H1 (cell line): ENCODE measurements around the gene PDE2A. TPM values are rescaled to one million over a fixed set of nuclear protein-coding genes. Genes with fewer than 3 reads are reported as not detected.

Source experiments
- CTCF ChIA-PET: fragments of 300-600 bp; sonication (Branson Sonifier 250); formaldehyde crosslinking; loops from one replicate; lab custom pipeline; 2021; ENCODE audit not compliant: partially characterized antibody; lab: Charles Lee
- POLR2A ChIA-PET: fragments of 300-600 bp; sonication (Branson Sonifier 250); formaldehyde crosslinking; loops from one replicate; lab custom pipeline; 2021; ENCODE audit warnings: inconsistent platforms; ENCODE audit not compliant: partially characterized antibody; lab: Charles Lee
- DNase-seq, 2 experiments: peaks; one replicate each; pipeline versions ENCODE4 v3.0.0 to v3.0.0-alpha.2; 2010 to 2022; ENCODE audit warnings: low spot score in 2 of 2, low read depth in 1 of 2, mixed read lengths in 1 of 2
- FAIRE-seq: peaks from 2 replicates; lab custom pipeline; 2011; peaks lifted over from hg19 to GRCh38; lab: Jason Lieb, UNC
- H2AFZ ChIP-seq: 2 replicates; pipeline ENCODE4 v1.8.1; 2012; ENCODE audit warnings: low read length, inconsistent platforms
- H2AK5ac ChIP-seq: 2 replicates; pipeline ENCODE4 v1.6.1; 2013; ENCODE audit warnings: low read depth, low read length
- H2BK120ac ChIP-seq: replicated peaks from 2 replicates; pipeline ENCODE3; 2013; ENCODE audit warnings: low read depth, low read length, inconsistent platforms
- H2BK12ac ChIP-seq: 2 replicates; pipeline ENCODE4 v1.6.1; 2013; ENCODE audit warnings: low read depth, low read length
- H2BK15ac ChIP-seq: 2 replicates; pipeline ENCODE4 v1.6.1; 2013; ENCODE audit warnings: low read length
- H2BK20ac ChIP-seq: 2 replicates; pipeline ENCODE4 v1.6.1; 2013; ENCODE audit warnings: low read length
- H2BK5ac ChIP-seq: 2 replicates; pipeline ENCODE4 v1.6.1; 2013; ENCODE audit warnings: low read depth, low read length
- H3K14ac ChIP-seq: 2 replicates; pipeline ENCODE4 v1.6.1; 2013; ENCODE audit warnings: inconsistent platforms; ENCODE audit not compliant: insufficient read length
- H3K18ac ChIP-seq: 2 replicates; pipeline ENCODE4 v1.6.1; 2013; ENCODE audit warnings: low read length; ENCODE audit errors: extremely low read depth
- H3K23ac ChIP-seq: 2 replicates; pipeline ENCODE4 v1.6.1; 2013; ENCODE audit warnings: inconsistent platforms; ENCODE audit not compliant: insufficient read length
- H3K23me2 ChIP-seq: 2 replicates; pipeline ENCODE4 v1.6.1; 2013; ENCODE audit warnings: low read depth, low read length
- H3K27ac ChIP-seq: 2 replicates; pipeline ENCODE4 v1.6.1; 2011; ENCODE audit warnings: low read depth, low read length, inconsistent platforms
- H3K27me3 ChIP-seq, 4 experiments: replicated peaks in 1 of 4; 1 replicate in 1 of 4; 2 replicates in 3 of 4; pipeline versions ENCODE4 v1.6.1 to v1.8.1; 2011 to 2013; ENCODE audit warnings: low read length in 3 of 4, mild to moderate bottlenecking in 3 of 4, inconsistent platforms in 2 of 4, mixed read lengths in 2 of 4, moderate library complexity in 1 of 4; ENCODE audit not compliant: control insufficient read depth in 3 of 4, insufficient read depth in 3 of 4; ENCODE audit errors: extremely low read depth in 1 of 4
- H3K36me3 ChIP-seq, 4 experiments: 2 replicates each; pipeline versions ENCODE4 v1.6.1 to v1.8.1; 2011 to 2013; ENCODE audit warnings: mild to moderate bottlenecking in 4 of 4, low read length in 3 of 4, moderate library complexity in 2 of 4, control low read depth in 1 of 4, inconsistent platforms in 1 of 4; ENCODE audit not compliant: insufficient read depth in 4 of 4, control insufficient read depth in 2 of 4
- H3K4ac ChIP-seq: replicated peaks from 2 replicates; pipeline ENCODE3; 2013; ENCODE audit warnings: low read length, low read depth, mixed read lengths, inconsistent platforms; ENCODE audit not compliant: insufficient read length
- H3K4me1 ChIP-seq, 4 experiments: replicated peaks in 1 of 4; 1 replicate in 1 of 4; 2 replicates in 3 of 4; pipeline versions ENCODE4 v1.6.1 to v1.8.1; 2011 to 2013; ENCODE audit warnings: low read length in 3 of 4, inconsistent platforms in 2 of 4, mixed read lengths in 1 of 4; ENCODE audit not compliant: insufficient read depth in 4 of 4, control insufficient read depth in 3 of 4
- H3K4me2 ChIP-seq, 2 experiments: 2 replicates each; pipeline versions ENCODE4 v1.6.1 to v1.8.1; 2011 to 2013; ENCODE audit warnings: low read depth in 2 of 2, low read length in 2 of 2, control low read depth in 1 of 2, inconsistent platforms in 1 of 2, mild to moderate bottlenecking in 1 of 2; ENCODE audit not compliant: insufficient read depth in 1 of 2
- H3K4me3 ChIP-seq, 4 experiments: fragments of 200-600, 300-600 bp in 1 of 4; sonication (generic), shearing (Covaris generic), sonication (Bioruptor Twin) in 1 of 4; 2 replicates each; pipeline versions ENCODE4 v1.5.1 to v1.8.1; 2011 to 2016; ENCODE audit warnings: low read length in 4 of 4, low read depth in 3 of 4, control low read depth in 2 of 4, inconsistent platforms in 2 of 4, mild to moderate bottlenecking in 2 of 4, mixed read lengths in 1 of 4, moderate library complexity in 1 of 4; ENCODE audit not compliant: insufficient read depth in 2 of 4; ENCODE audit errors: extremely low read depth in 1 of 4
- H3K56ac ChIP-seq: replicated peaks from 2 replicates; pipeline ENCODE3; 2013; ENCODE audit warnings: low read depth, mild to moderate bottlenecking, mixed read lengths, low read length, inconsistent platforms; ENCODE audit not compliant: insufficient read length
- H3K79me1 ChIP-seq: 2 replicates; pipeline ENCODE4 v1.6.1; 2013; ENCODE audit warnings: low read depth, low read length, control low read depth
- H3K79me2 ChIP-seq, 2 experiments: 2 replicates each; pipeline versions ENCODE4 v1.6.1 to v1.8.1; 2012 to 2013; ENCODE audit warnings: low read length in 2 of 2, mild to moderate bottlenecking in 2 of 2, inconsistent platforms in 1 of 2; ENCODE audit not compliant: insufficient read depth in 2 of 2, control insufficient read depth in 1 of 2
- H3K9ac ChIP-seq, 4 experiments: replicated peaks in 1 of 4; 1 replicate in 1 of 4; 2 replicates in 3 of 4; pipeline versions ENCODE4 v1.6.1 to v1.8.1; 2011 to 2013; ENCODE audit warnings: low read depth in 3 of 4, low read length in 3 of 4, control low read depth in 2 of 4, mild to moderate bottlenecking in 2 of 4, moderate library complexity in 2 of 4, inconsistent platforms in 1 of 4; ENCODE audit errors: extremely low read depth in 1 of 4
- H3K9me3 ChIP-seq, 2 experiments: 2 replicates each; pipeline versions ENCODE4 v1.6.1 to v1.8.1; 2012 to 2013; ENCODE audit warnings: mild to moderate bottlenecking in 2 of 2, moderate library complexity in 2 of 2, control low read depth in 1 of 2, inconsistent platforms in 1 of 2, low read depth in 1 of 2, low read length in 1 of 2, mixed read lengths in 1 of 2; ENCODE audit not compliant: insufficient read depth in 2 of 2
- H4K20me1 ChIP-seq, 2 experiments: replicated peaks in 1 of 2; 2 replicates each; pipeline versions ENCODE3 to v1.8.1; 2011 to 2013; ENCODE audit warnings: inconsistent platforms in 2 of 2, low read length in 2 of 2, mild to moderate bottlenecking in 1 of 2; ENCODE audit not compliant: insufficient read depth in 2 of 2, control insufficient read depth in 1 of 2
- H4K5ac ChIP-seq: 2 replicates; pipeline ENCODE4 v1.6.1; 2013; ENCODE audit warnings: low read length, low read depth, mixed read lengths, inconsistent platforms; ENCODE audit not compliant: insufficient read length
- H4K8ac ChIP-seq: 2 replicates; pipeline ENCODE4 v1.8.0; 2013; ENCODE audit warnings: mild to moderate bottlenecking, moderate library complexity, low read length, inconsistent platforms; ENCODE audit not compliant: insufficient read depth; ENCODE audit errors: extremely low read depth
- H4K91ac ChIP-seq: replicated peaks from 2 replicates; pipeline ENCODE3; 2013; ENCODE audit warnings: low read length, mixed read lengths, inconsistent platforms; ENCODE audit not compliant: insufficient read length
- CBX8 ChIP-seq: fragments of 300-800, 300-1000 bp; sonication (generic); IDR thresholded peaks from 2 replicates; pipeline ENCODE4 v1.7.1; 2016; ENCODE audit warnings: low read depth, low read length, borderline replicate concordance
- CHD1 ChIP-seq: IDR thresholded peaks from 2 replicates; pipeline ENCODE4 v1.6.1; 2012; ENCODE audit warnings: low read depth, low read length, improper control_type of control experiment
- CREB1 ChIP-seq: IDR thresholded peaks from 2 replicates; pipeline ENCODE4 v1.6.1; 2012; ENCODE audit warnings: inconsistent platforms
- KDM1A ChIP-seq: fragments of 200-600, 300-600 bp; sonication (generic); IDR thresholded peaks from 2 replicates; pipeline ENCODE4 v1.7.1; 2016; ENCODE audit warnings: mild to moderate bottlenecking, low read length, borderline replicate concordance
- PHF8 ChIP-seq: fragments of 200-600 bp; sonication (generic); conservative IDR thresholded peaks from 2 replicates; pipeline ENCODE4 v1.7.1; 2012; ENCODE audit warnings: low read depth, mild to moderate bottlenecking, inconsistent platforms, low read length, moderate library complexity
- RFX5 ChIP-seq: IDR thresholded peaks from 2 replicates; pipeline ENCODE4 v1.6.1; 2011; ENCODE audit warnings: low read depth, low read length, improper control_type of control experiment, borderline replicate concordance
- WGBS, 2 experiments: shearing (Covaris generic) in 1 of 2; methylation state at CpG; one replicate each; pipeline versions ENCODE4 v1.1.6 to v1.1.7; 2013 to 2015; ENCODE audit warnings: low lambda C conversion rate in 2 of 2, mixed read lengths in 2 of 2, inconsistent platforms in 1 of 2, low coverage in 1 of 2, missing lambda C conversion rate in 1 of 2; ENCODE audit not compliant: insufficient replicate concordance in 2 of 2, insufficient coverage in 1 of 2, insufficient read length in 1 of 2; ENCODE audit errors: extremely low coverage in 1 of 2, missing lambda C conversion rate in 1 of 2; 5-methylcytosine and 5-hydroxymethylcytosine counted together
- polyA plus RNA-seq, 7 experiments: library from polyadenylated mRNA; depleted of rRNA in 3 of 7; stranded (reverse) in 5 of 7; unstranded in 2 of 7; fragments of >200 nt in 5 of 7; fragments of 200-250 nt in 2 of 7; gene quantifications; 1 replicate in 5 of 7; 2 replicates in 1 of 7; 4 replicates in 1 of 7; pipeline versions ENCODE4 v1.2.1 to v1.2.3, GENCODE V29; 2011 to 2013; ENCODE audit warnings: missing spikeins in 2 of 7, mixed read lengths in 2 of 7
- total RNA-seq: library from RNA; stranded (reverse); fragmentation: NEBNext Ultra II Directional; extraction: Animal tissue kit (Norgen Biotek cat#: 25700); gene quantifications from 2 replicates; pipeline ENCODE4 v1.2.1, GENCODE V29; 2021
- TF ChIP-seq, protein P1 (sequence below): IDR thresholded peaks from 2 replicates; pipeline ENCODE4 v1.6.1; 2011; ENCODE audit warnings: low read depth, mild to moderate bottlenecking, low read length; ENCODE audit not compliant: insufficient read depth
- TF ChIP-seq, protein P2 (sequence below): IDR thresholded peaks from 2 replicates; pipeline ENCODE4 v1.6.1; 2012; ENCODE audit warnings: inconsistent platforms

The PDE2A gene
- total and polyA plus RNA-seq, 2 of the 8 experiments (the other 6 are each of a cell fraction or from before 2014, with no cell fraction given), result 3.4 to 7.1 TPM

DNA sequence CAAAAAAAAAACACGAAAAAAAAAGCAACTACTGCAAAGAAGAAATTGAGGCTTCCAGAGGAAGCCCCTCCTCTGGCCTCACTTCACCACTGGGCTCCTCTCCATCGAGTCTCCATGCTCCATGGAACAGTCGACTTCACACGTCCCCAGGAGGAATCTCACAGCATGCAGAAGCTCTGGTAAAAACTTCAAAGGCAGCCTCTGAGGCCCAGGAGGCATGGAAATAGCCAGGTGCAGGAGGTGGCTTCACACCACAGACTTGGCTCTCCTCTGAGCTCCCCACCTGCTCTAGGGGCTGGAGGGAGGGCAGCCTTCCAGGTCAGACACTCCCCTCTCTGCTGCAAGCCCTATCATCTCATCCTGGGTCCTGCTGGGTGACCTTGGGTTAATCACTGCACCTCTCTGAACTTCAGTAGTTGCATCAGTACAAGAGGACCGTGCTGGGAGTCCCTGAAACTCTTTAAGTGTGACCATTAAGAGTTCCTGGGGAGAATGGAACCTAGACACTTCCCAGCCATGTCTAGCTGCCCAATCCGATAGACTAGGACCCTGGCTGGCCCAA is 8.2 kb downstream of the PDE2A start:
- Histone ChIP-seq H3K4me1 (peaks cover 0 to 9% (median 6%) of the 10 kb centered on the region in 4 experiments; a peak in 4 of 7 replicates), H3K4me2 (no peak overlapping the region), H3K9ac (no peak overlapping the region), H2BK15ac (no peak overlapping the region), H2AK5ac (no peak overlapping the region), H3K4ac (no peak overlapping the region), H3K4me3 (no peak overlapping the region), H3K27me3 (no peaks in the 10 kb centered on the region; a peak in 1 of 7 replicates), H3K14ac (no peak overlapping the region), H2AFZ (no peak overlapping the region), H3K27ac (no peak overlapping the region), H2BK20ac (no peak overlapping the region), H2BK5ac (no peak overlapping the region), H2BK120ac (no peak overlapping the region), H4K8ac (no peak overlapping the region), H3K36me3 (no peaks in the 10 kb centered on the region), H3K23ac (no peak overlapping the region), H4K20me1 (no peaks in the 10 kb centered on the region), H3K56ac (no peak overlapping the region), H4K91ac (no peak overlapping the region), H2BK12ac (no peak overlapping the region), H3K23me2 (no peaks in the 10 kb centered on the region; the same call in 1 of the 2 replicates), H3K18ac (no peak overlapping the region), H3K79me2 (no peaks in the 10 kb centered on the region), H4K5ac (no peak overlapping the region), H3K9me3 (peaks cover 13 to 14% of the 10 kb centered on the region in 2 experiments), H3K79me1 (no peaks in the 10 kb centered on the region)
- no peak for DNase-seq
- POLR2A ChIA-PET, result interaction anchor here (0.7 kb wide), 1 partner anchor 74 kb away, joined by 4 read pairs; no protein-coding TSS in a partner anchor
- WGBS, 2 experiments, result 85% methylated on average over 6 of the region's 6 CpGs; no CpG with 5 or more reads in 1 of the 2 experiments
- TF ChIP-seq RFX5, result no peak
- peak; percentile 68; the same call in 1 of the 2 replicates for TF ChIP-seq KDM1A
- TF ChIP-seq CBX8, result no peak
- TF ChIP-seq CHD1, result no peak
- TF ChIP-seq, protein P1, sequence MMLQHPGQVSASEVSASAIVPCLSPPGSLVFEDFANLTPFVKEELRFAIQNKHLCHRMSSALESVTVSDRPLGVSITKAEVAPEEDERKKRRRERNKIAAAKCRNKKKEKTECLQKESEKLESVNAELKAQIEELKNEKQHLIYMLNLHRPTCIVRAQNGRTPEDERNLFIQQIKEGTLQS, result no peak
- TF ChIP-seq, protein P2, sequence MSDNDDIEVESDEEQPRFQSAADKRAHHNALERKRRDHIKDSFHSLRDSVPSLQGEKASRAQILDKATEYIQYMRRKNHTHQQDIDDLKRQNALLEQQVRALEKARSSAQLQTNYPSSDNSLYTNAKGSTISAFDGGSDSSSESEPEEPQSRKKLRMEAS, result peak; percentile 15; the same call in 1 of the 2 replicates
- TF ChIP-seq PHF8, result no peak
- TF ChIP-seq CREB1, result no peak
- no peak for FAIRE-seq
- CTCF ChIA-PET, result interaction anchor here (0.6 to 39.6 kb wide), 9 partner anchors 12 to 76 kb away, joined by 3 to 552 read pairs (median 5); no protein-coding TSS in a partner anchor
